GM08714 (cell line): Measurements from ENCODE around the gene YBX2.

ENCODE experiments used
- H3K4me3 ChIP-seq: fragments of 200-500 bp; sonication (Bioruptor generic); 2 replicates; pipeline ENCODE4 v1.5.1; 2014; ENCODE audit warnings: mild to moderate bottlenecking, low read length, inconsistent platforms
- ZNF274 ChIP-seq: IDR thresholded peaks from 2 replicates; pipeline ENCODE4 v1.6.1; 2012; ENCODE audit warnings: mild to moderate bottlenecking, low read depth, low read length

The YBX2 gene

DNA sequence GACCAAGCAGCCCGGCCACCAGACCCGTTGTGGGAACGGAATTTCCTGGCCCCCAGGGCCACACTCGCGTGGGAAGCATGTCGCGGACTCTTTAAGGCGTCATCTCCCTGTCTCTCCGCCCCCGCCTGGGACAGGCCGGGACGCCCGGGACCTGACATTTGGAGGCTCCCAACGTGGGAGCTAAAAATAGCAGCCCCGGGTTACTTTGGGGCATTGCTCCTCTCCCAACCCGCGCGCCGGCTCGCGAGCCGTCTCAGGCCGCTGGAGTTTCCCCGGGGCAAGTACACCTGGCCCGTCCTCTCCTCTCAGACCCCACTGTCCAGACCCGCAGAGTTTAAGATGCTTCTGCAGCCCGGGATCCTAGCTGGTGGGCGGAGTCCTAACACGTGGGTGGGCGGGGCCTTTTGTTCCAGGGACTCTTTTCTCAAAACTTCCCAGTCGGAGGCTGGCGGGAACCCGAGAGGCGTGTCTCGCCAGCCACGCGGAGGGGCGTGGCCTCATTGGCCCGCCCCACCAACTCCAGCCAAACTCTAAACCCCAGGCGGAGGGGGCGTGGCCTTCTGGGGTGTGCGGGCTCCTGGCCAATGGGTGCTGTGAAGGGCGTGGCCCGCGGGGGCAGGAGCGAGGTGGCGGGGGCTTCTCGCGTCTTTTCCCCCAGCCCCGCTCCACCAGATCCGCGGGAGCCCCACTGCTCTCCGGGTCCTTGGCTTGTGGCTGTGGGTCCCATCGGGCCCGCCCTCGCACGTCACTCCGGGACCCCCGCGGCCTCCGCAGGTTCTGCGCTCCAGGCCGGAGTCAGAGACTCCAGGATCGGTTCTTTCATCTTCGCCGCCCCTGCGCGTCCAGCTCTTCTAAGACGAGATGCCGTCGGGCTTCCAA is 13.1 kb downstream of the YBX2 start, which contains the start of gene SLC2A4:
Gene SLC2A4, plus strand, starts transcription at position 645 of the 879 bp plus-strand sequence. Its CDS starts 217 bp downstream, at position 862.
- H3K4me3 ChIP-seq = peak within 1 kb of the TSS; percentile 43; the same call in 1 of the 2 replicates
- TF ChIP-seq ZNF274 = no peak

DNA sequence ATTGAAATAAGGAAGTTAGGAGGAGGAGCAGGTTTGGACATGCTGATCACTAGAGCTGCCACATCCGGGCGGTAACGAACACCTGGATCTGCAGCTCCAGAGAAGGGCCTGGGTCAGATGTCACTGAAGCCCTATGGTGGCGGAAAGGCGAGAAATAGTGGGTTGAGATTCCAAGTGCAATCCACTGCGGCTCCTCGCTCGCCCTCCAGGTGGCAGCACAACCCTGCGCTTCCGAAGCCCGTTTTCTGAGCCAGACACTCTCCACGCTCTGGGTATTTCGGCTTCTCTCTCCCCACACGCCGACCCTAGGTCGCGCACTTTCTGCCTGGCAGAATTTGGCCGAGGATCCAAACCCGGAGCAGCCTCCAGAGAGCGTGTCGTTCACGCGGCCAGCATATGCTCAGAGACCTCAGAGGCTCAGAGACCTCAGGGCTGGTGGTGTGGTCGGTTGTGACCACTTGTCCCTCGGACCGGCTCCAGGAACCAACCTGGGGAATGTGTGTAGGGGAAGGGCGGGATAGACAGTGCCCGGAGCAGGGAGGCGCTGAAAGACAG is 13.8 kb downstream of the YBX2 start:
- no peak for TF ChIP-seq ZNF274

DNA sequence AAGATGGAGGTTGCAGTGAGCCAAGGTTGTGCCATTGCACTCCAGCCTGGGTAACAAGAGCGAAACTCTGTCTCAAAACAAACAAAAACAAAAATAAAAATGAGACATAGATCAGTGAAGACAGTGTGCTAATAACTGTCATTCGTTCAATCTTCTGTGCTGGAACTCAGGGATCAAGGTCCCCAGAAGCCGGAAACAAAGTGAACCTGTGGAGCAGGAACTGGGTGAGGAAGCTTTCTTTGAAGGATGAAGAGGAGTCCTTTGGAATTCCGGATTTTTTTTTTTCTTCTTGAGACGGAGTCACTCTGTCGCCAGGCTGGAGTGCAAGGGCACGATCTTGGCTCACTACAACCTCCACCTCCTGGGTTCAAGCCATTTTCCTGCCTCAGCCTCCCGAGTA is 15.0 kb downstream of the YBX2 start:
- no peak for TF ChIP-seq ZNF274
- no peak overlapping the region for H3K4me3 ChIP-seq

More for the DNA sequence above, 13.8 kb downstream of the YBX2 start:
- peak overlapping the region; percentile 26; the same call in 1 of the 2 replicates for H3K4me3 ChIP-seq

DNA sequence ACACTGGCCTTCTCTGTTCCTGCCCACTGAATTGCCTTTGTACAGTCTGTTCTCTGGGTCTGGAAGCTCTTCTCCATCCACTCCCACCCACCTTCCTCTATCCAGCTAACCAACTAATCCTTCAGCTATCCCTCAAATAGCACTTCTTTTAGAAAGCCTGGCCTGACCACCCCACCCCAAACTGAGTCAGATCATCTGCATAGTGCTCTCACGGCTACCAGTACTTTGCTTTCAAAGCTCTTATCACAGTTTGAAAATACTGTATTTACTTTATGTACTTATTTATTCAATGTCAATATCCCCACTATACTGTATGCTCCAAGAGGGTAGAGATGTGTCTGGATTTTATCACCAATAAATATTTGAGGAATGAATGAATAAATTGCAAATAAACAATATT is 27.7 kb downstream of the YBX2 start:
- no peak for TF ChIP-seq ZNF274
- H3K4me3 ChIP-seq = no peak overlapping the region

DNA sequence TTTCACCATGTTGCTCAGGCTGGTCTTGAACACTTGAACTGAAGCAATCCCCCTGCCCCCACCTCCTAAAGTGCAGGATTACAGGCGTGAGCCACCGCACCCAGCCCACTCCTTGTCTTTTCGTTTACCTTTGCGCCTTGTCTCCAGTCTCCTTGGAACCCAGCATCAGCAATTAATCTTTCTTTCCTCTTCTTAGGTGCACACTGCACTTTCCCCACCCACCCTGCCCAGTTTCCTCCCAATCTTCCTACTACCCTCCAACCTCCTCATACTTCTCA is 30.7 kb downstream of the YBX2 start:
- no peak for TF ChIP-seq ZNF274
- H3K4me3 ChIP-seq = no peak overlapping the region

DNA sequence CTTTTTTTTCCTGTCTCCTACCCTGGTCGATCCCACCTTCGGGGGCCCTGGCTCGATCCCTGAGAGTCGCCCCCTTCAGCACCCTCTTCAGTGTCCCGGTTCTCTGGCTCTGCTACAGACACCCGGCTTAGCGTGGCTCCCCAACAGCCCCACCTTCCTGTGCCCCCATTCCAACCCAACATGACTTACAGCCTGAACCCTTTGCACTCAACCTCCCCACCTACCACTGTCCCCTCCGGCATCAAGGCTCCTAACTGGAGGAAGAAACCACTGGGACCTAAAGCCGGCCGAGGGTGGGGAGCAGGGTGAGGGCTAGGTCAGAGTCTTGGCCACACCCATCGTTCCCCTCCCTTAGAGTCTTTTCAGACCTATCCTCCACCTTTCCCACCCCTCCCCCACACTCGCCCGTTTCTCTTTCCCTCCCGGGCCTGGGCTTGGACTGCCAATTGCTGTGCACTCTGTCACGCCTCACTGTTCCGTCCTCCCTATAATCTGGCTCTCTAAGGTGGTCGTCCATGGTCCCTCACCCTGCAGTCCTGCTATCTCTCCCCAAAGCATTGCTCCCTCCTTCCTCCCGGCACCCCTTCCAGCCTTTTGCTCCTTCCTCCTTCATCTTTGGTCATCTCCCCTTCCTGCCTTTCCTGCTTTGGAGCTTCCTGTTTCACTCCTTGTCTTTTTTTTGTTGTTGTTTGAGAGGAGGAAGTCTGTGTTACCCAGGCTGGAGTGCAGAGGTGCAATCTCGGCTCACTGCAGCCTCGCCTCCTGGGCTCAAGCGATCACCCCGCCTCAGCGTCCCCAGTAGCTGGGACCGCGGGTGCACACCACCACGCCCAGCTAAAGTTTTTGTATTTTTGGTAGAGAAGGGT is 31.3 kb downstream of the YBX2 start:
- TF ChIP-seq ZNF274 = no peak
- no peak overlapping the region for H3K4me3 ChIP-seq

DNA sequence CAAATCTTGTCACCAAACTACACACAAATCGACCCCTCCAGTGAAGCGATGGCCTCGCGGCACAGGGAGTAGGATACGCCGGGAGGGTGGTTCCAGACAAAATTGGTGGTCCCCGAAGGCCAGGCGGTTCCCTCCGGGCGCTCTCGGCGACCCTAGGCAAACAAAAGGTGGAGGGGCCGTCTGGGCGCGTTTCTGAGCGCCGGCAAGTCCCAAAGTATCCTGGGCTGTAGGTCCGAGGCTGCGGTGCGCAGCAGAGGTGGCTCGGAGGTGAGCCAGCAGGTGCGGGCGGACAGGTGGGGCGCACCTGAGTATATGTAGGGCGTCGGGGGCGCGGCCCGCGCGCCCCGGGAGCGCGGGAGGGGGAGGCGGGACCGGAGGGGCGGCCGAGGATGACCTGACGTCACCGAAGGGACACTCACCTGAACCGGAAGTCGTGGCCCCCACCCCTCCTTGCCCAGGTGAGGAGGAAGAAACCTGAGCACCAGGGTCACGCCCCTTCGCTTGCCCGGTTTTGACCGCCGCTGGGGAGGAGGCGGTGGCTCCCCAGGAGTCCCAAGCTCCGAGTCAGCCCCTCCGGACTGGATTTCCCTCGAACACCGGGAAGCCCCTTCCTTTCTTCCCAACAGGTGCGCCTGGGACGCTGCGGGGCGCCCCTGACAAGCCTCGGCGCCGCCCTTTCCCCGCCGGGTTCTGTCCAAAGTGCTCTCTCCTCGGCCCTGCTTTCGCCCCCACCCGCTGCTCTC is 32.1 kb downstream of the YBX2 start, which contains the start of gene CLDN7:
Gene CLDN7, minus strand, starts transcription at position 287 of the 743 bp plus-strand sequence. CDS start 435 bp downstream, outside the sequence.
- peak within 1 kb of the TSS; percentile 11; the same call in 1 of the 2 replicates for H3K4me3 ChIP-seq
- TF ChIP-seq ZNF274 = no peak

DNA sequence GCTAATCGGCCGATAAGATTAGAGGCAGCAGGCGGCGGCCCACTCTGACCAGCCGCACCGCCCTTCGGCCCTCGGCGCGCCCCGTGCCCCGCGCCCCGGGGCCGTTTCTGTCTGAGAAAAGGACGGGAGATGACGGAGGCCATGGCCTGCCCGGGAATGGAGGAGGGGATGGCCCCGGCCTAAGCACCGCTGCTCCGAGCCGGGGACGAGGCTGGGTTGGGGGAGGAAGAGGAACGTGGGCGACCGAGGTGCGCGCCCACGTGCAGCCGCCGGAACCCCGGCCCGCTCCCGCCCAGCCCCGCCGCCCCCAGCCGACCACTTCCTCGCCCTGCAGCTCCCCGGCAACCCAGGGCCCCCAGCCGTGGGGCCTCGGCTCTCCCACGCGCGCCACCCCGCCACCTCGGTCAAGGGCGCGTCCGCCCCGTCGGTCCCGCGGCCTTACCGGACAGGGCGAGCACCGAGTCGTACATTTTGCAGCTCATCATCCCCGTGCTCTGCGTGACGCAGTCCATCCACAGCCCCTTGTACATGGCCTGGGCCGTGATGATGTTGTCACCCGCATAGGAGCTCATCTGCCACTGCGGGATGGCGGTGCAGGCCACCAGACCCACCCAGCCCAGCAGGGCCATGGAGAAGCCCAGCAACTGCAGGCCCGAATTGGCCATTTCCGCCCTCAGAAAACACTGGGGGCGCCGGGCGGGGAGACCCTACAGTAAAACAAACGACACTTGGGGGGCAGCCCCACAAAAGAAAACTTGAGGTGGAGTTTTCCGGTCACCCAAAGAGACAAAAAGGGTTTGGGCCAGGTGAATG is 32.9 kb downstream of the YBX2 start:
- H3K4me3 ChIP-seq = peak overlapping the region; percentile 11; the same call in 1 of the 2 replicates
- no peak for TF ChIP-seq ZNF274

DNA sequence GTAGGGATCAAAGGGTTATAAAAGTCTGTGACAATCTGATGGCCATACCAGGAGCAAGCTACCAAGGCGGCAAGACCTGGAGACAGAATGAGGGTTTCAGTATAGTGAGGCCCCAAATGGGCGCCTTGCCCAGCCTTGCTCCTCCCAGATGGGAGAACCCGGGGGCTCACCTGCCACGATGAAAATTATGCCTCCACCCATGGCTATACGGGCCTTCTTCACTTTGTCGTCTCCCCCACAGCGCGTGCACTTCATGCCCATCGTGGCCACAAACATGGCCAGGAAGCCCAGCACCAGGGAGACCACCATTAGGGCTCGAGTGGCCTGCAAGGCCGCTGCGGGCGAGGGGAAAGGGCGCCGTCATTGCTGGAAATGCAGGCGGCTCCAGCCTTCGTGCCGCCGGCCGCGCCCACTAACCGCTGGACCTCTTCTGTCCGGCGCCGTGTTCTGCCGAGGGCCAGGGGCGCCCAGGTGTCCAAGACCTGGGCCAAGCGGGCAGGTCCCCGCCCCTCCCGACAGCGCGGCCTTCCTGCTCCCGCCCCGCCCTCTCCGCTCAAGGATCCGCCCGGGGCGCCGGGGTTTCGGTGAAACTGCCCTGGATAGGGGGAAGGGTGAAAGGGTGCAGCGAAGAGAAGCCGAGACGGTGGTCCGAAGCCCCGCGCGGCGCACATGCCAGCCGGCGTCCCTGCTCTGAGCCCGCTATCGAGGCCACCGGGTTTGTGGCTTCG is 33.6 kb downstream of the YBX2 start:
- H3K4me3 ChIP-seq = peak overlapping the region; percentile 11; the same call in 1 of the 2 replicates
- TF ChIP-seq ZNF274 = no peak

DNA sequence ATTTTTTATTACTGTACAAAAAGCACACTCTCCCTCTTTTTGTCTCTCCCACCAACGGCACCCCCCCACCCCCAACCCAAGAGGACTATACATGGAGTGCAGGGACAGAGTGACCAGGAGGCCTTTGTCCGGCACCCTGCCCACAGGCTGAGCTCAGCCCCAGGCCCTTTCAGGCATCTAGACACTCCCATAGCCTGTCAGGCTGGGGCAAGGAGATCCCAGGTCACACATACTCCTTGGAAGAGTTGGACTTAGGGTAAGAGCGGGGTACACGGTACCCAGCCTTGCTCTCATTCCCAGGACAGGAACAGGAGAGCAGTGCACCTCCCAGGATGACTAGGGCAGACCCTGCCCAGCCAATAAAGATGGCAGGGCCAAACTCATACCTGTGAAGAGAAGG is 34.3 kb downstream of the YBX2 start:
- H3K4me3 ChIP-seq = no peak overlapping the region
- no peak for TF ChIP-seq ZNF274

DNA sequence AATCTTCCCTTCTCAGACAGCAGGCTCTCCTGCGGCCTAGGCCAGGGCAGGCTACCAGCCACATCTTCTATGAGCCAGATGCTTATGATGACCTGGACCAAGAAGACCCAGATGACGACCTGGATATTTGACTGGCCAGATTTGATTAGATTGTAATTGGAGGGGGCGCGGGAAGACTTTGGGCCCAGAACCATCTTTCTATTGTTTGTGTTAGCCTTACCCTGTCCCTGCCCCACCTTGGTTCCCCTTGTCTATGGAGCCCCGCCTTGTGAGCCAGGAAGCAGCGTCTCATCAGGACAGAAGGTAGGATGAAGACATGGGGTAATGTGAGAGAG is 34.9 kb downstream of the YBX2 start:
- no peak overlapping the region for H3K4me3 ChIP-seq

DNA sequence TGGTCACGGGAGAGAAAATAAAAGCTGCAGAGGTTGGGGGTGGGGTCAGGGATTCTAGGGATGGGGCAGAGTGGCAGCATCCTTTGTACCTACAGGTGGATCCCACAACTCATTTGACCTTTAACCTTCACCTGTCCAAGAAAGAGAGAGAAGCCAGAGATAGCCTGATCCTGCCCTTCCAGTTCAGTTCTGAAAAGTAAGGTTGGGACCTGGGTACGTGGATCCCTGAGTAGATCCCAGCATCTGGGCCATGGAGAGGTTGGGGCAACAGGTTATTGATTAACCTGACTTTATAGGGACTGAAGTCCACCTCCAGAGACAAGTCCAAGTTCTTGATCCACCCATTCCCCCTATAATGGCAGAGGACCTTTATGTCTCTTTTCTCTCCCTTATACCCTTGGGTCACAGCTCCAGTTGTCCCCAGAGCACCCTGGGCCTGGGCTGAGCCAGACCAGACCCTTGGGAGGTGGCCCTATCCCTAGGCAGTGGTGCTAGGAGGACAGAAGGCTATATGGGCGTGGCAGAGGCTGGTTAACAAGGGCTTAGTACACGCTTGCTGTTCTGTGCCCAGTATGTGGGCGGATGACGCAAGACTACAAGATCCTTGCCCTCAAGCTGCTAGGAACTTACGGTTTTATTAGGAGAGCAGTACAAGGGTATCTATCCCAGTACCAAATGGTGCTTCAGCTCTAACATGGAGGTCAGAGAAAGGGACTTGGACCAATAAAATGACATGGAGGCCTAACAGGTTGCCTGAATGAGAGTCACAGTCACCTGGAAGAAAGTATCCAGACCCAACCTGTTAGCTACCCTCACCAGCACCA is 35.5 kb downstream of the YBX2 start:
- no peak overlapping the region for H3K4me3 ChIP-seq
- no peak for TF ChIP-seq ZNF274

More for the DNA sequence above, 34.9 kb downstream of the YBX2 start:
- no peak for TF ChIP-seq ZNF274
